Spleen (tissue), 11 donors: ENCODE data around the gene HINFP. TPM values are rescaled to one million over a fixed set of nuclear protein-coding genes. Genes with fewer than 3 reads are reported as not detected.

Source experiments
- DNase-seq: peaks from one replicate; pipeline ENCODE4 v3.0.0-alpha.2; 2020
- H3K27ac ChIP-seq, 8 donors: fragments of 200-600 bp; sonication (generic) in 7 of 8; 1 replicate in 4 of 8; 2 replicates in 4 of 8; pipeline versions ENCODE4 v1.5.0 to v1.8.0; 2016 to 2021; ENCODE audit warnings: inconsistent platforms in 4 of 8, mild to moderate bottlenecking in 4 of 8, moderate library complexity in 1 of 8
- H3K27me3 ChIP-seq, 7 donors: fragments of 200-600 bp; sonication (generic) in 6 of 7; replicated peaks in 1 of 7; 1 replicate in 4 of 7; 2 replicates in 3 of 7; pipeline versions ENCODE4 v1.5.0 to v1.8.0; 2016 to 2021; ENCODE audit warnings: inconsistent platforms in 3 of 7, mild to moderate bottlenecking in 1 of 7
- H3K36me3 ChIP-seq, 6 donors: fragments of 200-600 bp; sonication (generic) in 5 of 6; 1 replicate in 4 of 6; 2 replicates in 2 of 6; pipeline versions ENCODE4 v1.5.0 to v1.8.0; 2016 to 2021; ENCODE audit warnings: inconsistent platforms in 2 of 6
- H3K4me1 ChIP-seq, 6 donors: fragments of 200-600 bp; sonication (generic) in 5 of 6; 1 replicate in 3 of 6; 2 replicates in 3 of 6; pipeline versions ENCODE4 v1.5.0 to v1.8.0; 2016 to 2021; ENCODE audit warnings: inconsistent platforms in 3 of 6
- H3K4me3 ChIP-seq, 8 donors: fragments of 200-600 bp; sonication (generic) in 7 of 8; 1 replicate in 4 of 8; 2 replicates in 4 of 8; pipeline versions ENCODE4 v1.5.0 to v1.8.0; 2016 to 2021; ENCODE audit warnings: inconsistent platforms in 4 of 8, mild to moderate bottlenecking in 4 of 8, moderate library complexity in 2 of 8
- H3K9me3 ChIP-seq, 8 donors: fragments of 200-600 bp; sonication (generic) in 7 of 8; 1 replicate in 4 of 8; 2 replicates in 4 of 8; pipeline versions ENCODE4 v1.5.0 to v1.8.0; 2016 to 2021; ENCODE audit warnings: inconsistent platforms in 4 of 8
- POLR2A ChIP-seq, 3 donors: fragments of 450-650 bp; IDR thresholded peaks; one replicate each; pipeline ENCODE4 v1.5.1; 2017; ENCODE audit warnings: antibody characterized with exemption in 3 of 3, mild to moderate bottlenecking in 1 of 3
- POLR2AphosphoS5 ChIP-seq, 3 donors: sonication (generic); formaldehyde crosslinking; IDR thresholded peaks; one replicate each; pipeline ENCODE4 v1.5.1; 2017; ENCODE audit warnings: antibody characterized with exemption in 3 of 3
- WGBS, 5 donors: extraction: QIAGEN DNeasy Blood & Tissue Kit in 3 of 5; methylation state at CpG; one replicate each; pipeline versions ENCODE4 v1.1.5 to v1.1.7; 2013 to 2018; 5-methylcytosine and 5-hydroxymethylcytosine counted together
- intact Hi-C: fragments of 100-400 bp; cut with DNase I; formaldehyde crosslinking; loops from one replicate; pipeline ENCODE4 v1.15.0; 2023; ENCODE audit warnings: low total_unique reads
- polyA plus RNA-seq, 3 donors: library from polyadenylated mRNA; stranded (reverse); fragments of 200-250 nt; gene quantifications; one replicate each; pipeline ENCODE4 v1.2.1, GENCODE V29; 2013
- total RNA-seq, 7 donors: library from RNA; depleted of rRNA in 3 of 7; stranded (reverse); fragments of >200 nt in 3 of 7; fragmentation: NEBNext Ultra II Directional in 4 of 7; extraction: Animal tissue kit (Norgen Biotek cat#: 25700) in 4 of 7; gene quantifications; one replicate each; pipeline versions ENCODE4 v1.1.0 to v1.2.1, GENCODE V29; 2016 to 2021
- TF ChIP-seq, protein P1 (sequence below), 11 experiments: fragments of 200-600 bp in 7 of 11; fragments of 450-650 bp in 4 of 11; sonication (generic) in 4 of 11; IDR thresholded peaks in 8 of 11; conservative IDR thresholded peaks in 3 of 11; 1 replicate in 7 of 11; 2 replicates in 4 of 11; pipeline versions ENCODE4 v1.4.0 to v1.8.0; 2016 to 2021; ENCODE audit warnings: antibody characterized with exemption in 11 of 11, inconsistent platforms in 4 of 11, mild to moderate bottlenecking in 1 of 11
- donor health status: healthy with polysubstance abuse.
- donor health status: DM: no; HTN: no; CAD: no; lungs with moderate emphysema.
- donor health status: DM: no; HTN: no; CAD: no.
- donor health status: Bipolar disorder and iron deficiency.
- donor health status: healthy.
- donor health status: DM: no; HTN: no; CAD: no.
- donor health status: DM: yes; HTN: yes; CAD: no.

HINFP gene
- total and polyA plus RNA-seq, 10 donors: 12.8 to 40.7 (median 33.0) TPM

DNA sequence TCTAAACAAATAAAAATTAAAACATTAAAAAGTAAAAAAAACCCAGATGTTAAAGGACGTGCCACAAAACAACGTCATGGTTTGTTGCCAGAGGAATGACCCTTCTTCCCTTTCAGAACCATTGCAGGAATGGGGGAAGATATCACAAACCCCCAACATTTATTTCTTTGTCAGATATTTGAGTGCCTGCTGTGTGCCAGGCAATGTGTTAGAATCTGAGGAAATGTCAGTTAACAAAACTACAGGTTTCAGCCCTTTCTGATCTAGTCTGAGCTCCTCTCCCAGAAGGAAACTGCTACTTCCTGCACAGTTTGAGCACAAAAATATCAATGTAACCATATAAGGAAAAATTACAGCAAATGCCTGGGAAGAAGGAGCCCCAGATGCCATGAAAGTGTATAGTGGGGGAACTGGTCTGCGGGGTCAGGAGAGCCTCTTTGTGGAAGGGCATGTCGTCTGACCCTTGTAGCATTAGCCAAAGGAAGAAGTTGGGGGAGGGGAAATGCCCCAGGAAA, 56.8 kb downstream of the HINFP start:
- Histone ChIP-seq H3K36me3 (peaks cover 0 to 88% (median 39%) of the 10 kb centered on the region in 6 donors), H3K4me1 (peaks cover 4 to 53% (median 24%) of the 10 kb centered on the region in 6 donors), H3K4me3 (no peak overlapping the region), H3K9me3 (no peaks in the 10 kb centered on the region), H3K27ac (peak overlapping the region in 7 of 8 donors; percentile 19 to 63 (median 43)), H3K27me3 (no peaks in the 10 kb centered on the region)
- TF ChIP-seq, protein P1, sequence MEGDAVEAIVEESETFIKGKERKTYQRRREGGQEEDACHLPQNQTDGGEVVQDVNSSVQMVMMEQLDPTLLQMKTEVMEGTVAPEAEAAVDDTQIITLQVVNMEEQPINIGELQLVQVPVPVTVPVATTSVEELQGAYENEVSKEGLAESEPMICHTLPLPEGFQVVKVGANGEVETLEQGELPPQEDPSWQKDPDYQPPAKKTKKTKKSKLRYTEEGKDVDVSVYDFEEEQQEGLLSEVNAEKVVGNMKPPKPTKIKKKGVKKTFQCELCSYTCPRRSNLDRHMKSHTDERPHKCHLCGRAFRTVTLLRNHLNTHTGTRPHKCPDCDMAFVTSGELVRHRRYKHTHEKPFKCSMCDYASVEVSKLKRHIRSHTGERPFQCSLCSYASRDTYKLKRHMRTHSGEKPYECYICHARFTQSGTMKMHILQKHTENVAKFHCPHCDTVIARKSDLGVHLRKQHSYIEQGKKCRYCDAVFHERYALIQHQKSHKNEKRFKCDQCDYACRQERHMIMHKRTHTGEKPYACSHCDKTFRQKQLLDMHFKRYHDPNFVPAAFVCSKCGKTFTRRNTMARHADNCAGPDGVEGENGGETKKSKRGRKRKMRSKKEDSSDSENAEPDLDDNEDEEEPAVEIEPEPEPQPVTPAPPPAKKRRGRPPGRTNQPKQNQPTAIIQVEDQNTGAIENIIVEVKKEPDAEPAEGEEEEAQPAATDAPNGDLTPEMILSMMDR (IDR thresholded peaks at IDR 0.05 in 8 of 11, conservative IDR thresholded peaks at IDR 0.05 in 3 of 11): no peak
- TF ChIP-seq POLR2A (IDR thresholded peaks at IDR 0.05): no peak
- TF ChIP-seq POLR2AphosphoS5 (IDR thresholded peaks at IDR 0.05): no peak
- DNase-seq: no peak
- 33 to 51% (median 42%) methylated on average over 4 of the region's 4 CpGs for WGBS, 5 donors
- intact Hi-C loops: no loop called here

DNA sequence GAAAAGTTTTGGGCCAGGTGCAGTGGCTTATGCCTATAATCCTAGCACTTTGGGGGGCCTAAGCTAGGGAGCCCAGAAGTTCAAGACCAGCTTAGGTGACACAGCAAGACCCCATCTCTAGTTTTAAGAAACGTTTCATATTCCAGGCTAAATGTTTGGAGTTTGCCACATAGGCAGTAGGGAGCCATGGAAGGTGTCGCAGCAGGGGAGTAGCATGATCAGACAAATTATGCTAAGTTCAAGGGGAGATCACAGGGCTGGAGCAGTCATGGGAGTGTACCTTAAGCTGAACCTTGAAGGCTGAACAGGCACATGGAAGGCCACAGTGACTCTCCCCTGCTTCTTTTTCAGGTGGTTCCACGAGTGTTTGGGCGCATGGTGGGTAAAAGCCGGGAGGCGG, 58.0 kb downstream of the HINFP start:
- no peak for DNase-seq
- Histone ChIP-seq H3K27ac (peak overlapping the region in 2 of 8 donors; percentile 60 to 63), H3K27me3 (no peaks in the 10 kb centered on the region), H3K4me1 (peaks cover 4 to 53% (median 24%) of the 10 kb centered on the region in 6 donors), H3K4me3 (no peak overlapping the region), H3K9me3 (no peaks in the 10 kb centered on the region), H3K36me3 (peaks cover 0 to 88% (median 31%) of the 10 kb centered on the region in 6 donors)
- intact Hi-C loops: no loop called here
- TF ChIP-seq POLR2A (IDR thresholded peaks at IDR 0.05) (no peak), POLR2AphosphoS5 (IDR thresholded peaks at IDR 0.05) (no peak)
- TF ChIP-seq, protein P1 (IDR thresholded peaks at IDR 0.05 in 8 of 11, conservative IDR thresholded peaks at IDR 0.05 in 3 of 11): no peak
- 94 to 99% (median 96%) methylated on average over 6 of the region's 6 CpGs for WGBS, 5 donors

DNA sequence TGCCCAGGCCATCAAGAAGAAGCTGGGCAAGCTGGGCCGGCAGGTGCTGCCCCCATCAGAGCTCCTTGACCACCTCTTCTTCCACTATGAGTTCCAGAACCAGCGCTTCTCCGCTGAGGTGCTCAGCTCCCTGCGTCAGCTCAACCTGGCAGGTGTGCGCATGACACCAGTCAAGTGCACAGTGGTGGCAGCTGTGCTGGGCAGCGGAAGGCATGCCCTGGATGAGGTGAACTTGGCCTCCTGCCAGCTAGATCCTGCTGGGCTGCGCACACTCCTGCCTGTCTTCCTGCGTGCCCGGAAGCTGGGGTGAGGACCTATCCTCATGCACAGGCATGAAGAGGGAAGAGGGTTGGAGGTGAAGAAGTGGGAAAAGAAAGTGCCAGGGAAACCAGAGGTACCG, 58.6 kb downstream of the HINFP start:
- Histone ChIP-seq H3K9me3 (no peaks in the 10 kb centered on the region), H3K36me3 (peaks cover 0 to 87% (median 25%) of the 10 kb centered on the region in 6 donors), H3K4me1 (peaks cover 4 to 53% (median 24%) of the 10 kb centered on the region in 6 donors), H3K4me3 (no peak overlapping the region), H3K27me3 (no peaks in the 10 kb centered on the region), H3K27ac (no peak overlapping the region)
- intact Hi-C loops: no loop called here
- no peak for TF ChIP-seq POLR2A (IDR thresholded peaks at IDR 0.05)
- TF ChIP-seq, protein P1 (IDR thresholded peaks at IDR 0.05 in 8 of 11, conservative IDR thresholded peaks at IDR 0.05 in 3 of 11): no peak
- peak in 2 of 3 donors; percentile 15 to 59 for TF ChIP-seq POLR2AphosphoS5 (IDR thresholded peaks at IDR 0.05)
- no peak for DNase-seq
- WGBS, 5 donors: 69 to 92% (median 87%) methylated on average over 9 to 10 of the region's 10 CpGs

DNA sequence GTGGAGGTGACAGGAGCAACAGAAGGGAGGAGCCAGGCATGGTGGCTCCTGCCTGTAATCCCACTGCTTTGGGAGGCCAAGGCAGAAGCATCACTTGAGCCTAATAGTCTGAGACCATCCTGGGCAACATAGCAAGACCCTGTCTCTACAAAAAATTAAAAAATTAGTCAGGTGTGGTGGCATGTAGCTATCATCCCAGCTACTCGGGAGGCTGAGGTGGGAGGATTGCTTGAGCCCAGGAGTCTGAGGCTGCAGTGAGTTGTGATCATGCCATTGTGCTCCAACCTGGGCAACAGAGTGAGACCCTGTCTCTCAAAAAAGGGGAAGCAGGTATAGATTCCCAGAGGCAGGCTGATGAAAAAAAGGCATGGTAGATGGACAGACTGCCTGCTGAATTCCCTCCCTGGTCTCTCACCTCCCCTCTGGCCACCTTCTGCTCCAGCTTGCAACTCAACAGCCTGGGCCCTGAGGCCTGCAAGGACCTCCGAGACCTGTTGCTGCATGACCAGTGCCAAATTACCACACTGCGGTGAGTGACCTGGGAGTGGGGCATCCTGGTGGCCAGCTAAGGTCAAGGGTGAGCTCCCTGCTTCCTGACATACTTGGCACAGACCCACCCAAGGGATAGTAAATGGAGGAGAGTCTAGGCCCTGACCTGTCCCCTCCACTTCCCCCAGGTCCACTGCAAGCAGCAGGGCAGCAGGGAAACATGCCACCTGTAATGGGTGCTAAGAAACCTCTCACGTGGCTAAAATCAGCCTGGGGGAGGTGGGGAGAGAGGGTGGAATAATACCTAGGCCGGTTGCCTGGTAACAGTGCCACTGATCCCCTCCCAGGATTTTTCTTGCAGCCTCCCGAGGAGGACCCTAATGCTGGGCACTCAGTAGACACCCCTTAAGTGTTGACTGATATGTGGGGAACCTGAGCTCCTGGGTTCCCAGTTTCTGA, 59.6 kb downstream of the HINFP start:
- peak overlapping the region in 3 of 8 donors; percentile 11 to 45 (median 38) for H3K27ac ChIP-seq
- no peaks in the 10 kb centered on the region for H3K27me3 ChIP-seq
- intact Hi-C loops: no loop called here
- H3K36me3 ChIP-seq: peaks cover 0 to 76% (median 19%) of the 10 kb centered on the region in 6 donors
- TF ChIP-seq POLR2AphosphoS5 (IDR thresholded peaks at IDR 0.05): no peak
- no peak for TF ChIP-seq POLR2A (IDR thresholded peaks at IDR 0.05)
- TF ChIP-seq, protein P1 (IDR thresholded peaks at IDR 0.05 in 8 of 11, conservative IDR thresholded peaks at IDR 0.05 in 3 of 11): no peak
- no peaks in the 10 kb centered on the region for H3K9me3 ChIP-seq
- no peak for DNase-seq
- WGBS, 5 donors: 69 to 82% (median 79%) methylated on average over 4 to 6 of the region's 6 CpGs
- H3K4me1 ChIP-seq: peaks cover 4 to 53% (median 24%) of the 10 kb centered on the region in 6 donors
- H3K4me3 ChIP-seq: no peak overlapping the region
